A673 (cell line): ENCODE results near the gene MISP. TPM values are rescaled to one million over a fixed set of nuclear protein-coding genes. Genes with fewer than 3 reads are reported as not detected.

ENCODE experiments used
- BruUV-seq: library from RNA; stranded (reverse); fragments of 400-500 nt; replicated peaks from 2 replicates; lab custom pipeline; 2021; lab: Mats Ljungman, UMichigan
- CTCF ChIA-PET: fragments of 300-600 bp; sonication (Branson Sonifier 250); formaldehyde crosslinking; loops from one replicate; lab custom pipeline; 2022; ENCODE audit warnings: antibody characterized with exemption; lab: Charles Lee
- POLR2A ChIA-PET: fragments of 300-600 bp; sonication (Branson Sonifier 250); formaldehyde crosslinking; loops from one replicate; lab custom pipeline; 2022; ENCODE audit warnings: antibody characterized with exemption; ENCODE audit not compliant: low non-redundant PET; lab: Charles Lee
- DNase-seq: peaks from one replicate; pipeline ENCODE4 v3.0.0-alpha.2; 2015; ENCODE audit warnings: low spot score
- H3K27ac ChIP-seq: fragments of 200-600 bp; sonication (generic); 2 replicates; pipeline ENCODE4 v1.5.1; 2016; ENCODE audit warnings: mixed run types, low read depth, mild to moderate bottlenecking, mixed read lengths, antibody characterized with exemption, low read length; ENCODE audit not compliant: poor library complexity, severe bottlenecking
- H3K27me3 ChIP-seq: fragments of 200-600 bp; sonication (generic); replicated peaks from 2 replicates; pipeline ENCODE4 v1.6.1; 2017; ENCODE audit warnings: mixed run types, low read depth, mild to moderate bottlenecking, mixed read lengths, antibody characterized with exemption, low read length; ENCODE audit not compliant: insufficient read depth, poor library complexity
- H3K36me3 ChIP-seq: fragments of 200-600 bp; sonication (generic); 2 replicates; pipeline ENCODE4 v1.6.1; 2016; ENCODE audit warnings: mixed run types, mild to moderate bottlenecking, mixed read lengths, antibody characterized with exemption, low read length; ENCODE audit not compliant: insufficient read depth, poor library complexity, severe bottlenecking
- H3K4me1 ChIP-seq: fragments of 200-600 bp; sonication (generic); 2 replicates; pipeline ENCODE4 v1.6.1; 2017; ENCODE audit warnings: mixed run types, mild to moderate bottlenecking, mixed read lengths, antibody characterized with exemption, low read length; ENCODE audit not compliant: insufficient read depth, poor library complexity, severe bottlenecking
- H3K4me3 ChIP-seq: fragments of 200-600 bp; sonication (generic); 2 replicates; pipeline ENCODE4 v1.5.1; 2016; ENCODE audit warnings: low read depth, mixed run types, mild to moderate bottlenecking, mixed read lengths, low read length; ENCODE audit not compliant: poor library complexity, severe bottlenecking
- H3K9me3 ChIP-seq: fragments of 200-600 bp; sonication (generic); 2 replicates; pipeline ENCODE4 v1.6.1; 2016; ENCODE audit warnings: mixed run types, low read depth, mild to moderate bottlenecking, mixed read lengths, antibody characterized with exemption, low read length; ENCODE audit not compliant: poor library complexity, severe bottlenecking
- CTCF ChIP-seq: fragments of 300-800, 200-600 bp; sonication (generic); conservative IDR thresholded peaks from 2 replicates; pipeline ENCODE4 v1.5.1; 2017; ENCODE audit warnings: low read depth, mild to moderate bottlenecking, antibody characterized with exemption, low read length, moderate library complexity, mixed read lengths
- EZH2 ChIP-seq: fragments of 200-600 bp; sonication (generic); IDR thresholded peaks from 2 replicates; pipeline ENCODE4 v1.6.1; 2017; ENCODE audit warnings: borderline replicate concordance, low read depth, mild to moderate bottlenecking, mixed read lengths, antibody characterized with exemption, low read length; ENCODE audit not compliant: poor library complexity, severe bottlenecking
- intact Hi-C: fragments of 100-400 bp; cut with micrococcal nuclease; formaldehyde crosslinking; loops from one replicate; pipeline ENCODE4 v1.10.0; 2022; ENCODE audit not compliant: unreplicated experiment
- microRNA-seq: library from miRNA; unstranded; fragments of <30 nt; microRNA quantifications from one replicate; pipeline ENCODE4 v1.2.0, GENCODE V29; 2021
- total RNA-seq: library from RNA; stranded (reverse); gene quantifications from 2 replicates; pipeline ENCODE4 v1.2.3, GENCODE V29; 2021

Gene MISP
- total RNA-seq, 1 experiment from 2014 or later: 0.11 TPM

DNA sequence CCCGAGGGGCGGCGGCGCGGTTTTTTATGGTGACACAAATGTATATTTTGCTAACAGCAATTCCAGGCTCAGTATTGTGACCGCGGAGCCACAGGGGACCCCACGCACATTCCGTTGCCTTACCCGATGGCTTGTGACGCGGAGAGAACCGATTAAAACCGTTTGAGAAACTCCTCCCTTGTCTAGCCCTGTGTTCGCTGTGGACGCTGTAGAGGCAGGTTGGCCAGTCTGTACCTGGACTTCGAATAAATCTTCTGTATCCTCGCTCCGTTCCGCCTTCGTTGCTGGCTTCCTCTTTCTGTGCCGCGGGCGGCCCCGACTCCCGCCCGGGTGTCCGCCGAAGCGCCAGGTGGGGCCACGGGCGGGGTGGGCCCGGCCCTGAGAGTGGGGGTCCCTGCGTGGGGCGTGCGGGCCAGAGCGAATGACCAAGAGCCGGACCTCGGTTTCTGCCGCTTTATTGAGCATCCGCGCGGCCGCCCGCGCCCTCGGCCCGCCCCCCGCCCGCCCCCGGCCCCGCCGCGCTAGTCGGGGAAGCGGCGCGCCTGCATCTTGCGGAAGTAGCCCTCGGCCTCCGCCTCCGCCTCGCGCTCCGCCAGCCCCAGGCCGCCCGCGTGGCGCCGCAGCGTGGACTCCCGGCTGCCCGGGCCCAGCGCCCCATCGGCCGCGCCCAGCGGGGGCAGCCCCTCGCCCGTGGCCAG lies 61.3 kb downstream of the MISP start:
- CTCF ChIA-PET: no interaction called here
- BruUV-seq: no TSS peak
- H3K9me3 ChIP-seq: no peaks in the 10 kb centered on the region
- no peaks in the 10 kb centered on the region for H3K27me3 ChIP-seq
- TF ChIP-seq CTCF (no peak), EZH2 (no peak)
- H3K27ac ChIP-seq: peak overlapping the region; percentile 56
- H3K36me3 ChIP-seq: peaks cover 61% of the 10 kb centered on the region
- no peak for DNase-seq
- no peak overlapping the region for H3K4me3 ChIP-seq
- peaks cover 18% of the 10 kb centered on the region for H3K4me1 ChIP-seq
- POLR2A ChIA-PET: no interaction called here
- intact Hi-C loops: no loop called here

- H3K4me1 ChIP-seq: peaks cover 17% of the 10 kb centered on the region
- TF ChIP-seq EZH2 (no peak), CTCF (no peak)
- H3K27me3 ChIP-seq: no peaks in the 10 kb centered on the region
- H3K36me3 ChIP-seq: peaks cover 56% of the 10 kb centered on the region
- H3K27ac ChIP-seq: no peak overlapping the region
- ChIA-PET CTCF (interaction anchor here (0.6 kb wide), 1 partner anchor 107 kb away, joined by 5 read pairs; no protein-coding TSS in a partner anchor), POLR2A (no interaction called here)
- intact Hi-C loops: no loop called here
- H3K9me3 ChIP-seq: no peaks in the 10 kb centered on the region
- H3K4me3 ChIP-seq: no peak overlapping the region
- BruUV-seq: no TSS peak
- DNase-seq: no peak
Observed at GRCh38 chr19:812747-813218, 61.9 kb downstream of the MISP start.

DNA sequence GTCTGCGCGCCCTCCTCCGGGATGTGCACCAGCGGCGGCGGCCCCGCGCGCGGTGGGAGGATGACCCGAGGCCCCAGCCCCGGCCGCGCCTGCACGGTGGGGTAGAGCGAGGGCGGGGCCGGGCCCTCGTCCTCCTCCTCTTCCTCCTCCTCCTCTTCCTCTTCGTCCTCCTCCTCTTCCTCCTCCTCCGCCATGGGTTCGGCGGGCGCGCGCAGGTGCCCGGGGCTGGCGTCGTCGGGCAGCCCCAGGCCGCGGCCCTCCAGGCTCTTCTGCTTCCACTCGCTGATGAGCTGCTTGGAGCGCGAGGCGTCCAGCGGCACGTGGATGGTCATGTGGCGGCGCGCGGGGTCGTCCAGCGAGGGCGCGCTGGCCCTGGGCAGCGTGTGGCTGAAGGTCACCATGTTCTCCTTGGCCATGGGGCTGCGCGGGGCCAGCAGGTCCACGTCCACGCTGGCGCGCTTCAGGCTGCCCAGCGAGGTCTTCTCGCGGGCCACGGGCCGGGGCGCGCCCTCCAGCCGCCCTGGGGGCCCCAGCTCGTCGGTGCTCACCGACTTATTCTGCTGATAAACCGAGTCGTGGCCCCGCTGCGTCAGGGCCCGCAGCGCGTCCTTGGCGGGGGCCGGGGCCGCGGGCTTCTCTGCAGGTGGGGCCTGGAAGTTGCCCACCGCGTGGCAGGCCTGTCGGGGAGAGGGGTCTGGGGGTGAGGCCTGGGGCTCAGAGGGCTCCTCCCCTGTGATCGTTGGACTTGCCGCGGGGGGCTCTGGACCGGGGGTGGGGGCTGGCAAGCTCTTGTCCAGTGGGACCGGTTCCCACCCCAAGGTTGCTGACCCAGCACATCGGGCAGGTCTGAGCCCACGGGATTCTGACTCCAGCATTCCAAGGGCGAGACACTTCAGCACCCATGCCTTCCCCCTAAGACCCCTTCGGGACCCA lies 62.6 kb downstream of the MISP start:
- CTCF ChIA-PET: interaction anchor here (0.6 kb wide), 1 partner anchor 106 kb away, joined by 5 read pairs; no protein-coding TSS in a partner anchor
- H3K4me3 ChIP-seq: no peak overlapping the region
- intact Hi-C loops: no loop called here
- POLR2A ChIA-PET: no interaction called here
- no peak overlapping the region for H3K27ac ChIP-seq
- H3K9me3 ChIP-seq: no peaks in the 10 kb centered on the region
- peaks cover 48% of the 10 kb centered on the region for H3K36me3 ChIP-seq
- DNase-seq: no peak
- H3K4me1 ChIP-seq: peaks cover 17% of the 10 kb centered on the region
- H3K27me3 ChIP-seq: no peaks in the 10 kb centered on the region
- no TSS peak for BruUV-seq
- TF ChIP-seq EZH2: no peak
- TF ChIP-seq CTCF: no peak

Small RNA genes lying within 50 kb of the gene (microRNA-seq; reads per million reads assigned to microRNA genes)
- 503 reads per million, percentile 76 among the genes with 10 or more reads in this experiment for gene MIR3187
- 34.5 reads per million, percentile 51 among the genes with 10 or more reads in this experiment for gene MIR4745

Other genes with a start within 250 kb of the MISP start
- gene TPGS1, start 243.6 kb upstream of the MISP start, total RNA-seq: 20.7 and 22.2 TPM in 2 replicates
- 109 and 113 TPM in 2 replicates for gene CDC34, start 219.4 kb upstream of the MISP start, total RNA-seq
- gene GZMM, start 207.1 kb upstream of the MISP start, total RNA-seq: 1.0 and 2.5 TPM in 2 replicates
- 865 TPM in 2 replicates for gene BSG, start 178.5 kb upstream of the MISP start, total RNA-seq
- 13.1 and 15.7 TPM in 2 replicates for gene HCN2, start 161.2 kb upstream of the MISP start, total RNA-seq
- 100 and 107 TPM in 2 replicates for gene POLRMT, start 117.6 kb upstream of the MISP start, total RNA-seq
- 0.19 and 0.57 TPM in 2 replicates for gene FGF22, start 111.2 kb upstream of the MISP start, total RNA-seq
- 90.2 and 93.3 TPM in 2 replicates for gene RNF126, start 87.9 kb upstream of the MISP start, total RNA-seq
- 5.9 and 6.0 TPM in 2 replicates for gene FSTL3, start 74.7 kb upstream of the MISP start, total RNA-seq
- not detected in 2 replicates for gene PRSS57, start 55.7 kb upstream of the MISP start, total RNA-seq
- 21.2 and 40.3 TPM in 2 replicates for gene PALM, start 42.2 kb upstream of the MISP start, total RNA-seq
- 713 and 800 TPM in 2 replicates for gene PTBP1, start 46.3 kb downstream of the MISP start, total RNA-seq
- 13.3 and 20.1 TPM in 2 replicates for gene PLPPR3, start 70.8 kb downstream of the MISP start, total RNA-seq
- not detected in 2 replicates for gene AZU1, start 76.7 kb downstream of the MISP start, total RNA-seq
- not detected in 2 replicates for gene PRTN3, start 89.9 kb downstream of the MISP start, total RNA-seq
- gene ELANE, start 101.2 kb downstream of the MISP start, total RNA-seq: not detected in 2 replicates
- gene CFD, start 108.6 kb downstream of the MISP start, total RNA-seq: 1.1 and 1.4 TPM in 2 replicates
- 83.0 and 86.3 TPM in 2 replicates for gene MED16, start 142.1 kb downstream of the MISP start, total RNA-seq
- not detected in 2 replicates for gene RNU6-9, start 142.4 kb downstream of the MISP start, total RNA-seq
- gene R3HDM4, start 162.1 kb downstream of the MISP start, total RNA-seq: 39.3 and 45.5 TPM in 2 replicates
- gene KISS1R, start 166.2 kb downstream of the MISP start, total RNA-seq: 0.20 TPM in 1 of 2 replicates, not detected in the other
- 19.6 and 26.3 TPM in 2 replicates for gene ARID3A, start 174.9 kb downstream of the MISP start, total RNA-seq
- 109 and 116 TPM in 2 replicates for gene WDR18, start 233.2 kb downstream of the MISP start, total RNA-seq
- not detected in 2 replicates for gene GRIN3B, start 249.3 kb downstream of the MISP start, total RNA-seq